Fibroblast of peridontal ligament (primary cell): ENCODE results near the gene INKA2.

Source experiments
- DNase-seq: peaks from one replicate; pipeline ENCODE4 v3.0.0-alpha.2; 2010; ENCODE audit errors: extremely low read depth

The INKA2 gene

GRCh38 chr1:111733183-111733991, 5.8 kb downstream of the INKA2 start:
- DNase-seq = peak; percentile 96

GRCh38 chr1:111732718-111733117, 6.5 kb downstream of the INKA2 start:
- no peak for DNase-seq

GRCh38 chr1:111731956-111732355, 7.2 kb downstream of the INKA2 start:
- DNase-seq = no peak

GRCh38 chr1:111730706-111731105, 8.5 kb downstream of the INKA2 start:
- no peak for DNase-seq

GRCh38 chr1:111729946-111730681, 9.1 kb downstream of the INKA2 start:
- no peak for DNase-seq

DNA sequence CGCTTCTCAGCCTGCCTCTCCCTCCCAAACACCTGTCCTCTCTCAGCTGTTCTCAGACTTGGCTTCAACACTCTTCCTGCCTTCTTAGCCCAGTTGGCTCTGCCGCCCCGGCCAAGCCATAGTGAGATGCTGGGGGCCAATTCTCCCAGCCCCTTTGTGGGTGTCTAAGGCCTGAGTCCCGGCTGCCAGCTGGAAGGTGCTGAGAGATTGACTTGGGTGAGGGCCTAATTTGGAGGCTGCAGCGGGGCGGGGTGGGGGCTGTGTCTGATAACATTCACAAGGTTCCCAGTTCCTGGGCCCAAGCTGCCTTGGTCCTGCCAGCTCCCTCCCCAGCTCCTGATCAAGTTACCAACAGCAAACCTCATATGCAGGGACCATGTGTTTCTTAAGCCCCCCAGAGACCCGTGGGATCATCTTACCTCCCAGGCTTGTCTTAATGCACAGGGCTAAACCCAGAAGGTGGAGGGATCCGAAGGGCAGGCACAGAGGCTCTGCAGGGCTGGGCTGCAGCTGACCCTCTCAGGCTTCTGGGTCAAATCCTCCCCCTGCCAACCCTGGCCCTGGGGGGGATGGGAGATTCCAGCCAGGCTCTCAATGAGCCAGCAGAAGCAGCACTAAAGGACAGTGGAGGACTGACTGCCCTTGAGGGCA, 9.8 kb downstream of the INKA2 start:
- no peak for DNase-seq

GRCh38 chr1:111727056-111727455, 12.1 kb downstream of the INKA2 start:
- DNase-seq = no peak

- no peak for DNase-seq
Measured at GRCh38 chr1:111725192-111725591, 14.0 kb downstream of the INKA2 start.

- no peak for DNase-seq
Measured at GRCh38 chr1:111723871-111724270, 15.3 kb downstream of the INKA2 start.

DNA sequence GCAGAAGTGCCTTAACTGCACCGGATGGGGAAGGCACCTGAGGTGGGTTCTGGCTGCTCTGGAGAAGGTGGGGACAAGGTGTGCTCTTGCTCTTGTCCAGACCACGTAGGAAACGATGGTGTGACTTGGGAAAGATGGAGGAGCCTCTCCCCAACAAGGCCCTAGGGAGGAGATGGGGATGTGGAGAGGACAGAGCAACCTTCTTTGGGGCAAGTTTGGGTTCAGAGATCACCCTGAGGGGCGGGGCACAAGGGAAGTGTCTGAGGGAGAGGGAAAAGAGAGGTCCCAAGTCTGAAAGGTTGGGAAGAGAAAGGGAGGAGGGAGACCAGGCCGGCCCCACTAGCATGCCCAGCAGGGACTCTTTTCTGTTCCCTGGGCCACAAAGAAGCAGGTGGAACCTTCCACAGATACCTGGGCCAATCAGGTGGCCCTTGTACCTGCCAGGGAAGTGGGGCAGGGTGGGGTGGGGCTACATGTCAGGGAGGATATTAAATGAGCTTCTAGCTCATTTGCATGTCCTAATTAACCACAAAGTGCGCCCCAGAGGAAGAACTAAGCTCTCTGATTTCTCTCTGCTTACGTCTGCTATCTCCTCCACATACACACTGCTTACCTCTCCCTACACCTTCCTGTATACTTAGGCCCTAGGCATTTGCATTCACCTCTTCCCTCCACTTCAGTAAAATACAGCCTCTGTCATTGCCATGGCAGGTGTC, 15.9 kb downstream of the INKA2 start:
- no peak for DNase-seq

DNA sequence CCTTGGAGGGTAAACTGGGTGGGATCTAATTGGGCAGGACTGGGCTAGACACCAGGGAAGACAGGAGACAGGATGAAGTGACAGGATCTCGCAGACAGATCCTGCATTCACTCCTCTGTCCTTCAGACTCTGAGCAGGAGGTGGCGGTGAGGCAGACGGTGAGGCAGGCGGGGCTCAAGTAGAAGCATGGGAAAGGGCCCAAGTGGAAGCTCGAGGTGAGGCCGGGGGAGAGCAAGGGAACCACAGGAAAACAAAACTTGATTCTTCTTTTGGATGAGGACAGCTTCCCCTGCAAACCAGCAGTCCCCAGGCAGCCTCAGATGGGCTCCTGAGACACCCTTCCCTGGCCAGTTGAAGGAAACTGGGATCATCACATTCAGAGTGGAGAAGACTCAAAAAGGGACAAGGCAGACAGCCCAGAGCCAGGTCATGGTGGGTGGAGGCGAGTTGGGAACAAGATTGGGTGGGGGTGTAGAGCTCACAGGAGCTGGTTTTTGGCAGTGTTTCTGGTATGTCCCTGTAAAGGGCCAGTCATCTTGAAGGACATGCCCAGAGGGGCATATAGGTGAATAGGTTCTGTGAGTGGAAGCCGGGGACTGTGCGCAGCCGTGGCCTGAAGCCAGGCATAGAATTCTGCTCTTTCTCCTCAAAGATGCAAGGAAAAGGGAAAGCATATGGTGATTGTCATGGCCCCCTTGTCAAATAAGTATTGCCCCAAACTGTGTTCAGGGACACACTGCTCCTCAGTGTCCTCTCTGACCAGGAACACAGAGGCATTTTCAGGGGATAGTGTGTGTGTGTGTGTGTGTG, 18.0 kb downstream of the INKA2 start:
- no peak for DNase-seq

DNA sequence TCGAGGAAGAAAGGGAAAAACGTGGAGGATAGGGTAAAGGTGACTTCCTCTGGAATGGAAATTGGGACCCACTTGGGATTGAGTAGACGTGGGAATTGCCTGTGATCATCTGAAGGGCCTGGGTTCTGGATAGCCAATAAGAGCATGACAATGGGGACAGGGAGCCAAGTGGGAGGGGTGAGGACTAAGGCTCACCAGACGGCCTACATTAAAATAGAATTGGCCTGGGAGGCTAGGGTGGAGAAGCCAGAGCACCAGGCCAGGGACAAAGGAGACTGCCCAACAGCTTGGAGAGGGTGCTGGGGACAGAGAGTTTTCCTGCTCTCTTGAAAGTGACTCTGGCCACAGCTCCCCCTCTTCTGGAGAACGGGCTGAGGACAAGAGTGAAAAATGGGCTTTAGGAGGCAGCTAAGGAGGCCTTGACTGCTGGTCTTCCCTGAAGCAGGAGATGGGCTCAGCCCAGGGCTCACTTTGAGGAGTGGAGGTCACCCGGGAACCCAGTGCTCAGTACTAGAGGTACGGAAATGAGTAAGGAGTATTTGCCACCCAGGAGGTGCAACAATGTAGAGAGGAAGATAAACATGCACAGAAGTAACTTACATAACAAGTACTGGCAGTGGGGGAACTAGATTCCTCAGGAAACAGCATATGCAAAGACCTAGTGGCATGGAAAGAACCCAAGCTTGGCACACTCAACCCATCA, 18.8 kb downstream of the INKA2 start:
- no peak for DNase-seq

DNA sequence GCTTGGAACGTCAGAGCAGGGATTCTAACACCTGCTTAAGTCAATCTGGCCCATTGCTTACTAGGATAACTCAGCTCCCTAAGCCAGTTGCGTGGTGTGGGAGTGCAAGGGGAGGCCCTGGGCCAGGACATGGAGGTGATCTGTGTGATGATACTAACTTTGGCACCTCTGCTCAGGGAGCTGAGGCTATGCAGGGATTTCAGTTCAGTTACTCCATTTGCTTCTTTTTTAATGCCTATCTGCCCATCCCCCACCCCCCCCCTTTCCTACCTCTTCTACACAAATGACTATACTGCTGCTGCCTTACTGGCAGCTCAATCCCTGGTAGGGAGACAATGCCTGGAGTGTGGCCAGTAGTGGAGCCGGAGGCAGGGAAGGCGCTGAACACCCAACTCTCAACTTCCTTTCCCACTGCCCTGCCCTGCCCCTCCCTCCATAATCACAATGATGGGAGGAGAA, 19.5 kb downstream of the INKA2 start:
- no peak for DNase-seq

GRCh38 chr1:111719135-111719534, 20.1 kb downstream of the INKA2 start:
- no peak for DNase-seq

DNA sequence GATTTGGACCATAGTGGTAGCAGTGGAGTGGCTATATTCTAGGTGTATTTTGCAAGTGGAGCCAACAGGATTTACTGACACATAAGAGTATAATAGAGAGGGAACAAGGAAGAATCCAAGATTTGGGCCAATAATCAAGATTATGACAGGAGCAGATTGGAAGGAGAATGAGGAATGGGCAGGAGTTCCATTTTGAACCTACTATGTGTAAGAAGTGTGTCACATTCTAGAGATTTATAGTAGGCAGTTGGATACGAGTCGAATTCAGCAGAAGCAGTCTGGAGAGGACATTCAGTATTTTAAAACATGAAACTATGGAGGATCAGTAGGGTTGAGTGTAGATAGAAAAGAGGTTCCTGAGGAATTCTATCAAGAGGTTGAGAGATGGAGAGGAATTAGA, 21.7 kb downstream of the INKA2 start:
- no peak for DNase-seq

DNA sequence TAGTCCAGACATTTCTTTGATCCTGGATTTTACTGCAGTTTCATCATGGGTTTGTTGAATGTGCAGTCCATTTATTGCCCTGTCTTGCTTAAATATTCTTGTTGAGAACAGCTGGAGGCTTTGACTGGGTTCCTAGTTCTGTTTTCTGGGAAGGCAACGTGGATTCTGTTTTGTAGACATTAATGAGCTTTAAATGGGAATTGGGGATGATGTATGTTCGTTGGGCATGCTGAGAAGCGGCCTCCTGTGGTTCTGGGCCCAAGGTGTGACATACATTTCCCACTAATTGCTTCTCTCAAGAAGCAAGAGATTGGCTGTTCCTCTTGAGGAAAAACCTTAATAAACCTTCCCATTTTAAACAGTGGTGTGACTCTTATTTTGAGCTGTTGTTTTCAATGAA, 22.9 kb downstream of the INKA2 start:
- DNase-seq = no peak

DNA sequence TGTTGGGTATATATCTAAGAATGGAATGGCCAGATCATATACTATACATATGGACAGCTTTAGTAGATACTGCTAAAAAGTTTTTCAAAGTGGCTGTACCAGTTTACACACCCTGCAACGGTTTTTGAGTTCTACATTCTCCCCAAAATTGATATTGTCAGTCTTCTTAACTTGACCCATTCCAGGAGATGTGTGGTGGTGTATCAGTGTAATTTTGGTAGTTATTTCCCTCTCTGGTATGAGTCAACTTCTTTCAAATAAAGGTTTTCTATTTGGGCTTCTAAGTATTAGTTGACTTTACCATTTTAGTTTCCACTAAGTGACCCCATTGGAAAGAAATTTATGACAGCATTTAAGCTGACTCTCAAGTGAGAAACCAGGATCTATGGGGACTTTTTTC, 29.2 kb downstream of the INKA2 start:
- DNase-seq = no peak

- peak; percentile 71 for DNase-seq
Measured at GRCh38 chr1:111707906-111708305, 31.3 kb downstream of the INKA2 start.

DNA sequence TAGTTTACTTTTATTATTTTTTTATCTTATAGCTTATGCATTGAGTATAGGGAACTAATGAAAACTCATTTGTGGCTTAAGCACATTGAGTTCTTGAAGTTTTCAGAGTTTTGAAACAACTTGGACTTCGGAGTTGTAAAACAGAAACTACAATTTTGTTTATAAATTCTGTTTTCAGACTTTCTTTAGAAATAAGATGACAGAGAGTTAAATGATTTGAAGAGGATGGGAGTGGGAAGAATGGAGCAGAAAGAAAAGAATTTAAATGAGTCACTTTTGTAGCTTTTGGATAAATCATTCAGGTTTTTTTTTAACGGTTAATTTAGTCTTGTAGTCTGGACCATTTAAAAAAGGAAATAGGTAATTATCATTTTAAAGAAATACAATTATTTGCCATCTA, 32.3 kb downstream of the INKA2 start:
- DNase-seq = peak; percentile 63

GRCh38 chr1:111705841-111706240, 33.4 kb downstream of the INKA2 start:
- peak; percentile 37 for DNase-seq

DNA sequence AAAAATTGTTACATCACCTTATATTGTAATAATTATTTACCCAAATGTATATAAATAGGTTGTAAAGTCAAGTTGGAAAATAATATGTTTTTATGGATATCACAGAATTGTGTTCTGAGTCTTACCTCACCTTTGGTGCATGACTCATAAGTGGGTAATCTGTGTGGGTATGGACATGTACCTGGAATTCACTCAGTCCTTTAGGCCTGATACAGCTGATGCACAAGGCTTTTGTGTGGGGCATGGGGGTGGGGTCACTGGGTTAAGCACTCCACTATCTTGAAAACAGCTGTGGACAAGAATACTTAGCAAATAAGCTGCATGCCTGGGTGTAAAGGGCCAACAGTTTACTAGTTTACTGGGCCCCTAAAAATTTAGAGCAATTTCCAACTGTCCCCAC, 34.4 kb downstream of the INKA2 start:
- DNase-seq = no peak
